Stimulated activated CD4-positive, alpha-beta T cell treated with anti-CD3 and anti-CD28 coated beads, Interleukin-2, amount 100 ng/mL, for 48 hours (primary cell): Measurements from ENCODE around the gene EXOC3L2.

Experiments used
- DNase-seq, 2 donors: peaks; one replicate each; pipeline ENCODE4 v3.0.0-alpha.2; 2020

EXOC3L2 gene

DNA sequence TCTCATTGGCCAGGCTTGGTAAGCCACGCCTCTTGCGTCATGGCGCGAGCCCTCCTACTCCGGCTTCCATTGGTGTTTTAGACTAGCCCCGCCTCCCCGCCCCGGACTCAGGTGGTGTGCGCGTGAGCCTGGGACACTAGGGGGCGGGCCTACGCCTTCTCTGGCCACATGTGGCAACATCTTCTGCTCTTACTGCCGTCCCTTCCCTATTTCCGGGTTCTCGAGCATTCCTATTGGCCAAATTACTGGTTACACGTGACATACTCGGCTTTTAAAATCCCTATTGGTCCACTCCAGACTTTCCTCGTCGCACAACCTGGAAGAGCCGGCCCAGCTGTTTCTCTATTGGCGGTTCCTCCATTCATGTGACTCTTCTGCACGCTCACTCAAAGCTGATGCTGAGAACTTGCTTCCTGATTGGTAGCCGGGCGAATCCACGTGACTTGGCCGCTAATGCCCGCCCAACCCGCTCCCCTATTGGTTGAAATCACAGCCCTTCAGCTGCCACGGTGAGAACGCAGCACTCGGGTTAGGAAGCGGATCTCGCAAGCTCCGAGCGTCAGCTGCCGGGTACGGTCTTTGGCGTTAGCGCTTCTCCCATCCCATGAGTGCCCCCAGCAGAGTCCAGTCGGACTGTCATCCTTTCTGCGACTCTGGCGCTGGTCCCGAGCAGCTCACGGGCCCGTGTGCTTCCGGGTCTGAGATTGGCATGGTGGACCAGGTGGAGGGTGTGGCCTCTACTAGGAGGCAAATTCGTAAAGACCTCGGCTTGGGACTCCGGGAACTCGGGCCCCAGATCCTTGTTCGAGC, 66.7 kb downstream of the EXOC3L2 start, which contains the start of gene BLOC1S3:
TSS of gene BLOC1S3 (plus strand) at position 523 of the 810 bp plus-strand sequence. CDS start 513 bp downstream, outside the sequence.
- peak; percentile 97 to 99 for DNase-seq

DNA sequence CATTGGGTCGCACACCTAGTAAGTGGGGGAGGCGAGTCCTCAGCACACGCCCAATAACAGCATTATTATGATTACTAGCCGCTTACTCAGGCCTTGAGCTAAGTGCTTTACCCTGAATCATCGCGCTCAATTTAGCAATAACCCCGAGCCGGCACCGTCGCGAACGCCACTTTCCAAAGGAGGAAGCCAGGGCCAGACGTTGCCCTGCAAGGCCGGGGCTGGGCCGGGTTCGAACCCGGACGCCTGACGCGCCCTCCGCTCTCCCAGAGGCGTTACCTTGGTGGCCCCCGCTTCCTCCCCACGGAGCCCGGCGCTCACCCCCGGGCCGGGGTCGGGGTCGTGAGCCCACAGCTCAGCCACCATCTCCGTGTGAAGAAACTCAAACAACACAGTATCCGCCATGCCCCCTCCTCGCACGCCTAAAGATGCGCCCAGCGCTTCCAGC, 67.4 kb downstream of the EXOC3L2 start, which contains the start of gene TRAPPC6A:
TSS of gene TRAPPC6A (minus strand) at position 421 of the 445 bp plus-strand sequence. CDS start at position 402, 19 bp downstream.
- no peak for DNase-seq

DNA sequence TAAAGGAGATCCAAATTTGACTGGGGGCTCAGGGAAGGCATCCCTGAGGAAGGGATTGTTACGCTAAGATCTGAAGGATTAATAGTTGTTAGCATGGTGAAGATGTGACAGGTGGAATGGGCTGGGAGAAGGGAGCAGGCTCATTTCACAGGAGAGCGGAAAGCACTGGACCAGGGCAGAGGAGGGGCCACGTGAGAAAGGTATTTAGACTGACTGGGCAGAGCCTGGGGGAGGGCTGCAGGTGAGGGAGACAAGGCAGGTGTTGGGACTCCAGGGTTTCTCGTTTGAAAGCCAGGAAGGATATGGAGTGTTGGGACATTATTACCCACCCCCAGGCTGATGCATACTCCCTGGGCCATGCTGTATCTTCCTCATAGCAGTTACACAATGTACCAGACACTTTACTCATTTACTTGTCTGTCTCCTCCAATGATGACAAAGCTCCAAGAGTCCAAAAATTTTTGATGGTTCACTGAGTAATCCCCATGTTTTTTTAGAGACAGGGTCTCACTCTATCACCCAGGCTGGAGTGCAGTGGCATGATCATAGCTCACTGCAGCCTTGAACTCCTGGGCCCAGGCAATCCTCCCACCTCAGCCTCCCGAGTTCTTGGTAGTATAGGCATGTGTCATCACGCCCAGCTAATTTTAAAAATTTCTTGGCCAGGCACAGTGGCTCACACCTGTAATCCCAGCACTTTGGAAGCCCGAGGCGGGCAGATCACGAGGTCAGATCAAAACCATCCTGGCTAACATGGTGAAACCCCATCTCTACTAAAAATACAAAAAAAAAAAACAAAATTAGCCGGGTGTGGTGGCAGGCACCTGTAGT, 69.5 kb downstream of the EXOC3L2 start:
- DNase-seq: no peak

DNA sequence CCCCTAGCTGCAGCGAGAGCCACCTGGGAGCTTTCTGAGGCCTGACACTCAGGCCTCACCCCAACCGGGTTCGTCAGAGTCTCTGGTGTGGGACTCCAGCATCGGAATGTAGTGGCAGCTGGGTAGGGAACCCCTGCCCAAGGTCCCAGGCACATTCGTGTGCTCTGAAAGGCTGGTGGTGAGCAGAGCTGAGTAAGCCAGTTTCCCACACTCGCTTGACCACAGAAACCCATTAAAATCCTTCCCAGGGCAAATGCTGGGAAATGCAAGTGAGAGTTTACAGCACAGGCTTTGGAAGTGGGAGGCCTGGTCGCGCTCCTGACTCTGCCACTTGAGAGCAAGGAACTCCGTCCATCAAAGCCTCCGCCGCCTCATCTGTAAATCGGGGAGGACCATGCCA, 71.4 kb downstream of the EXOC3L2 start:
- no peak for DNase-seq

DNA sequence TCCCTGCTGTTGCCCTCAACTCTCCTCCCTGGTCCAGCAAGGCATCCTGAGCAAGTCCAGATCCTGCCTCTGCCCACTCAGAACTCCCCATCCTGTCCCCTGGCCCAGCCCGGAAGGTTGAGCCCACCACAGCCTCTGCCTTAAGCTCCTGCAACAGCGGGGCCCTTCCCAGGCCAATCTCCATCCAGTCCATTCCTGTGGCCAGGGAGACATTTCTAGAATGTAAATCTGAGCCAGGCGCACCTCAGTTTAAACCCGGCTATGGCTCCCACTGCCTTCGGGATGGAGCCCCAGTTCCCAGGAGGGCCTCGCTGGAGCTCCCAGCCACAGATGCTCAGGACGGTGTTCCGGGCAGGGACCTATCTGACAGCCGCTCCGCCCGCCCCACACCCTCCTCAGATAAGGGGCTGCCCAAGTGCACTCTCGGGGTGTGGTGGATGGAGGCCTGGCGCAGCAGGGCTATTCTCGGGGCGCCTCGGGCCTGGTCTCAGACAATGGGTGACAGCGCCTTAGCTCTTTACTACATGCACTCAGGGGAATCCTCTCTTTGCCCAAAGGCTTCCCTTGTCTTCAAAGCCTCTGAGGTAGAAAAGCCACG, 72.5 kb downstream of the EXOC3L2 start:
- no peak for DNase-seq

DNA sequence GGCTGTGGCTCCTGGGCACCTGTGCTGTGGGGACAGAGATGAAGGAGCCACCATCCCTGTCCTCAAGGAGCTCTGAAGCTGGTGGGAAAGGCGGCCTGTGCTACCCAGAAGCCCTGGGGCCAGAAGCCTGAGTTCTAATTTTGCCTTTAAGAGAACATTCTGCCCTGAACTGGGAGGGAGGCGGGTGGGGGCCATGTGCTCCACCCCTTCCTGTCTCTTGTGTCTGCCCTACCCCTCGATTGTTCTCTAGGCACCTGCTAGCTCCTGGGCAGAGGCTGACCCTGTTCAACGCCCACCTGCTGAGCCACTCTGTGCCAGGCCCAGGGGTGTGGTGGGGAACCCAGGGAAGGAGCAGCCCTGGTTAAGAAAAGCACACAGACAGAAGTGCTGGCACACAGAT, 73.0 kb downstream of the EXOC3L2 start:
- DNase-seq: no peak

DNA sequence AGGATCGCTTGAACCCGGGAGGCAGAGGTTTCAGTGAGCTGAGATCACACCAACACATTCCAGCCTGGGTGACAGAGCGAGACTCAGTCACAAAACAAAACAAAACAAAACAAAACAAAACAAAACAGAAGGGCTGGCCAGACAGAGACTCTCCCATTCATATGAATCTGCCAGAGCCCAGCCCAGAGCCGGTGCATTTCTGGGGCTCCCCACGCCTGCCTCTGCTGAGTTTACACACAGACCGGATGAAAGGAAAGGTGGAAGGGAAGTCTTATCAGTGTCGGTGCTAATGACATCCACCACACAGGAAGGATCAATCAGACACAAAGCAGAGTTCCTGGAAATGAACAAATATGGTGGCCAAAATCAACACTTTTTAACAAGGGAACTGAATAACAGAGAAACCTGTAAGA, 74.0 kb downstream of the EXOC3L2 start:
- peak in 1 of 2 donors; percentile 16 for DNase-seq

DNA sequence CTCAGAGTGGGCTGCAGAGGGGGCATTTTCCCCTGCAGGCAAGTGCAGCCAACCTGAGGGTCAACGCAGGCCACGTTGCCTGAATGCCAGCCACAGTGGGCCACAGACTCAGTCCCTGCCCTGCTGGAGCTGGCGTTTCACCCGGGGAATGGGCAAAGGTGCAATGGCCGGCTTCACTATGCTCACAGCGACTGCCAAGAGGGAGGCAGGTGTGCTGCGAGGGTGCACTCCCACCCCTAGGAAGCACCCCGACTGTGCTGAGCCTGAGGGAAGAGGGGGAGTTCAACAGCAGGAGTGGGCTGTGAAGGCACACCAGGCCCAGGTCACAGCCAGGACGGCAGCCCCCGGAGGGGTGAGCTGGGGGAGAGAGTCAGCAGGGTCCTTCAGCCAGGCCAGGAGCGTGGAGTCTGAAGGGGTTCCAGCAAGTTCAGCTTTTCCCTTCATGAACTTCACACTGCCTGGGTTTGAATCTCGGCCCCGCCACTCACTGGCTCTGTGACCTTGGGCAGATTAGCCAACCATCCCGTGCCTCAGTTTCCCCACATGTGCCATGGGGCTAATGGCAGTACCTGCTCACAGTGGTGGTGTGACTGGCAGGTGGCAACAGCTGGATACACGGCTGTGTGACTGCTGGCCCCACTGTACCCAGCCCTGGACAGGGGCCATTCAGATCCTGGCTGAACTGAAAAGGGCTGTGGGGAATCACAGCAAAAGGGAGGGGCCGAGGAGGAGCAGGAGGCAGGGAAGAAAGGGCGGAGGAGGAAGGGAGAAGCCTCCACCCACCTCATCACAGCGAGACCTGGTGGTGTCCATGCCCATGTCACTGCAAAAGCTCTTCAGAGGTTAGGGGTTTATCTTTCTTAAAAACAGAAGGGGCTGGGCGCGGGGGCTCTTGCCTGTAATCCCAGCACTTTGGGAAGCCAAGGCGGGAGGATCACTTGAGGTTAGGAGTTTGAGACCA, 74.8 kb downstream of the EXOC3L2 start:
- DNase-seq: no peak

DNA sequence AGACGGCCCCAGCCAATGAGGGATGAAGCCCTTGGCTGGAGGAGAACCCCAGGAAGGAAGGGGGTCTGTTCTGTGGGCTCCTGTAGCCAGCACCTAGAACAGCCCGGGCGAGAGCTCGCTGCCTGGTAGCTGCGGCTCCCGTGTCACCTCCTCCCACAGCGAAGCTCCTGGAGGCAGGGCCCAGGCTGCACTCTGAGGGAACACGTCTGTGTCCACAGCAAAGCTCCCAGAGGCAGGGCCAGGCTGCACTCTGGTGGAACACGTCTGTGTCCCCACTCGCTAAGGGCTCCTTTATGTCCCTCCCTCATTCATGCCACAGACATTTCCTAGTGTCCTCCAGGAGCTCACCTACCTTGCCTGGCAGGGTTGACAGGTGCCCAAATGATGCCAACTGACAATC, 75.6 kb downstream of the EXOC3L2 start:
- DNase-seq: no peak

DNA sequence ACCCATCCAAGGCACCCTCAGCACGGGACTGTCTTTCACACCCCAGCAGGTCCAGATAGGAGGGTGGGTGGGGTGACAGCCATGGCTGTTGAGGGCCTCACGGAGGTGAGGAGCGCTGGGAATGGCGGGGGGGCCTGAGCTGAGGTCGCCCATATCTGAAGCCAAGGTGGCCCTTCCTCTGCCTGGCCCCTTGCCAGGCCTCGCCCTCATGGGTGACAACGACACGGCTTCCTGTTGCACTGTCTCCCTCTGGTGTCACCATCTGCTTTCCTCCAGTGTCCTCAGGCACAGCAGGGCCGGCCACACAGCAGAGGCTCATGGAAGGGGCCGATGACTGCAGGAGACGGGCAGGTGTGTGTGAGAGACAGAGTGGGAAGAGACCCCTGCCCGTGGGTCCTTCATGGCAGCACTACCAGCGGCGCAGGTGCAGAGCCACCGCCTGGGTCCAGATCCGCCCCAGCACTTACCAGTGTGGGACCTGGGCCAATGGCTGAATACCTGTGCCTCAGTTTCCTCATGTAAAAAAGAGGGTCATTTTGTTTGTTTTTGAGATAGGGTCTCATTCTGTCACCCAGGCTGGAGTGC, 76.3 kb downstream of the EXOC3L2 start:
- no peak for DNase-seq

DNA sequence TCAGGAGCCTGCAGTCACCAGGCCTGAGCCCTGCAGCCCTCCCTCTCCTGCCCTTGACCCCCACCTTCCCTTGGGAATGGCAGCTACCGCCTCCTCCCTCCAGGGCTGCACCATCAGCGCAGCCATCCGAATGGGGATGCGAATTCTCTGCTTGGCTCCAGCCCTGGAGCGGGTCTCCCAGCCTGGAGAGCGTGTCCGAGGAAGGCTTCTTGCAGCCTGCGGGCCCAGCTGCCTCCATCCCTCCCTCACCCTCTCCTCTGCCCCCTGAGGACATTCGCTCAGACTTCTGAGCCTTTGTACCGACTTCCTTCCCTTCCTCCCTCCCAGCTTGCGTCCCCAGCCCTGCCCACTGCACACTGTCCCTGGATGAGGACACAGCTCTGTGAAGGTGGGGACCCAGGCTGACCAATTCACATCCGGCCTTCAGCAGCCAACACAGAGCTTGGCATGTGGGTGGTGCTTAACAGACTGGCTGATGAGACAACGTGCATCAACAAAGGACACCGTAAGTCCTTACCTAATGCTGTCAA, 78.4 kb downstream of the EXOC3L2 start:
- DNase-seq: no peak

DNA sequence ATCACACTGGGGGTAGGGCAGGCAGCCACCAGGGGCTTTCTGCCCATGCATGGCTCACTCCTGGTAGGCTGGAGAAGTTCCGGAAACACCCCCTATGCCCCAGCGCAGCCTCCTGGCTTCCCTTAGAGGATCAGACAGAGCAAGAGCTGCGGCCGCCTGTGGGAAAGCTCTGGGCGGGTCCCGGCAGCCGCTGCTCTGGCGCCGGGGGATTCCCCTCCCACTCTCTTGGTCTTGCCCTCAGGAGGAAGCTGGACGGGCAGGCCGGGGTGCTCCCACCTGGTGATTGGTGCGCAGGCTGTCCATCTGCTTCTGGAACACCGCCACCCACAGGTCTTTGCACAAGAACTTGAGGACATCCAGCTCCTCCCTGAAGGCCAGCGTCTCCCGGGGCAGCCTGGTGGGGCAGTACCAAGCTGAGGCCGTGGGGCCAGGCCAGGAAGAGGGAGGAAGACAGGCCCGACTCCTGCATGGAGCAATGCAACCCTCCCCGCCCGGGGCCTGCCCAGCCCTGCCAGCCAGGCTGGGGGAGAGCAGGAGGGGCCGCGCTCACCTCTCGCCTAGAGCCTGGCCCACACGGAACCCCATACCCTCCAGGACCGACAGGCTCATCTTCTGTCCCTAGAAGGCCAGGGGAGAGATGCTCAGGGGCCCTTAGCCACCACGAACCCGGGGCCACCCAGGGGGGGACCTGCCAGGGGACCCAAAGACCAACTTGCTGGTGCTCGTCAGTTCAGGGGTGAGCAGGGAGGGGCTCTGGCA, 80.5 kb downstream of the EXOC3L2 start:
- DNase-seq: peak in 1 of 2 donors; percentile 55

DNA sequence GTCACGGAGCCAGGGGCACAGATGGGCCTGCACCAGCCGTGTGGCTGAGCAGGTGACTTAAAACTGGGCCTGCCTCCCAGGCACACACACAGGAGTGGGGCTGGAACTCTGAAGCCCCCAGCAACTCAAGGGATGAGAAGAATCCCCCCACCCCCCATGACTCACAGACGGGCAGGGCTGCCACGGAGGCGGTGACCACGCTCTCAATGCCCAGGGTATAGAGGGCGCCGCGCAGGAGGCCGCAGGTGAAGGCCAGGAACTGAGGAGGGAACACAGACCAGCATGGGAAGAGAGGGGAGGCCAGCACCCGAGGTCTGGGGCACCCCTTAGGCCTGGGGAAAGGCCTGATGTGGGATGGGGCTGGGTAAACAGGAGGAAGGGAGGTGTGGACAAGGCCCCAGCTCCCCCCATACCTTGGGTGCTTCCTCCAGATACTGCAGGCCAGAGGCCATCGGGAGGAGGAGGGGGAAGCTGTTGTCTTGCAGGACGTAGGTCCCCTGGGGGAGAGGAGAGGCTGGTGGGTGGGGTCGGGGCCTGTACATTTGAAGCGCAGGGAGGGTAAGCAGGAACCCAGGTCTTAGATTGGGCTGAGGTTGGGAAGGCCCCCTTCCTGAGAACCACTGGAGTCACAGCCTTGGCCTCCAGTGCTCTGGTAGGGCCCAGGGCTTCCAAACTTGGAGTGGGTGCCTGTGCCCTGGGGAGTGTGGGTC, 81.3 kb downstream of the EXOC3L2 start:
- DNase-seq: no peak

DNA sequence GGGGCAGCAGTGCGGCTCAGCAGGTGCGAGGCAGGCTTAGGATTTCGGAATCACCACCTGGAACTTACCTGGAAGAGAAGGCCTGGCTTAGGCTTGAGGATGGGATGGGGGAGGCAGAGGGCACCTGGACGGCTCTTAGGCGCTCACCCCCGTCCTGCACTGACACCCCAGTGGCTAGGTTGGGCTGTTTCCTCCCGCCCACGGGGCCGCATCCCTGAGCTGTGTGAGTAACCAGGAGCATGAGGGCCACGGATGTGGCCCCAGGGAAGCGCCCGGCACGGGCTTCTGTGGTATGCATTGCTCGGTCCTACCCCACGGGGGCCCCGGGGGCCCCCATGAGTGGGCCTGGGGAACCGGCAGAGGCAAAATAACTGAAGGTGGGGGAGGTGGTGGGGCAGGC, 82.1 kb downstream of the EXOC3L2 start:
- no peak for DNase-seq

DNA sequence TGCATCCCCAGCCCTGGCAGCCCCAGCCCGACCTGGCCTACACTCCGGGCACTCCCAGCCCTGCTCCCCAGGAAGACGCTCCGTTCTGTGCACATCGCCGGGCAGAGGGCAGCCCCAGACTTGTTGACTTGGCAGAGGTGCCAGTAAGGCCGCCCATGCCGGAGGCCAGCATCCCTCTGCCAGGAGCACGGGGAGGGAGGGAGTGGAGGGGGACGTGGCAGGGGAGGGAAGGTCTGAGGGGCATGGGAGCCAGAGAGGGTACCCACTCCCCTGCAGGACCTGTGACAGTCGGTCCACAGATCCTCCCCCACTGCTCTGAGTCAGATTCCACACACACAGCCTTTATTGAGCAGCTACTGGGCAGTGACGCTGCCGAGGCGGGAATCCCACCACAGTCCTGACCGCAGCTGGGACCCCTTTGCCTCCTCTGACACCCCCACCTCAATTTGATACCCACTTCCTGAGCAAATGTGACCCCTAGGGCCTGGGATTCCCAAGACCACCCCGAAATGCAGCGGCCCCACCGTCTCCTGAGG, 82.5 kb downstream of the EXOC3L2 start:
- no peak for DNase-seq
